OCI-LY1 (cell line): ENCODE data around the gene PDGFA.

Experiments used
- H2AFZ ChIP-seq: fragments of 200-600 bp; sonication (generic), shearing (Covaris generic); 2 replicates; pipeline ENCODE4 v1.6.0; 2014; ENCODE audit warnings: antibody characterized with exemption, mild to moderate bottlenecking, low read length
- H3F3A ChIP-seq: fragments of 200-600 bp; sonication (generic), shearing (Covaris generic); 2 replicates; pipeline ENCODE4 v1.6.0; 2014; ENCODE audit warnings: mild to moderate bottlenecking, antibody characterized with exemption, low read length, moderate library complexity; ENCODE audit not compliant: insufficient read depth
- H3K27ac ChIP-seq: fragments of 200-600 bp; sonication (generic); 2 replicates; pipeline ENCODE4 v1.5.1; 2014; ENCODE audit warnings: low read length, mixed run types, mild to moderate bottlenecking, low read depth; ENCODE audit not compliant: poor library complexity, severe bottlenecking
- H3K27me3 ChIP-seq: fragments of 200-600 bp; sonication (generic); 2 replicates; pipeline ENCODE4 v1.6.0; 2014; ENCODE audit warnings: antibody characterized with exemption, mild to moderate bottlenecking, low read length, moderate library complexity; ENCODE audit not compliant: insufficient read depth
- H3K36me3 ChIP-seq: fragments of 200-600 bp; sonication (generic); 2 replicates; pipeline ENCODE4 v1.6.1; 2014; ENCODE audit warnings: mild to moderate bottlenecking, antibody characterized with exemption, low read length, moderate library complexity, mixed read lengths; ENCODE audit not compliant: insufficient read depth
- H3K4me1 ChIP-seq: fragments of 200-600 bp; sonication (generic); 2 replicates; pipeline ENCODE4 v1.5.1; 2014; ENCODE audit warnings: mild to moderate bottlenecking, low read length, moderate library complexity; ENCODE audit not compliant: insufficient read depth, severe bottlenecking
- H3K4me2 ChIP-seq: fragments of 200-600 bp; sonication (generic), shearing (Covaris generic); 2 replicates; pipeline ENCODE4 v1.6.1; 2014; ENCODE audit warnings: low read length
- H3K4me3 ChIP-seq: fragments of 200-600 bp; sonication (generic); 2 replicates; pipeline ENCODE4 v1.5.1; 2014; ENCODE audit warnings: low read length, low read depth, mild to moderate bottlenecking, mixed read lengths; ENCODE audit not compliant: poor library complexity, severe bottlenecking
- H3K79me2 ChIP-seq: fragments of 200-600 bp; shearing (Covaris generic); 2 replicates; pipeline ENCODE4 v1.6.1; 2016; ENCODE audit warnings: mixed run types, low read length, mixed read lengths; ENCODE audit not compliant: insufficient read depth
- H3K9ac ChIP-seq: fragments of 200-600 bp; sonication (generic), shearing (Covaris generic); 2 replicates; pipeline ENCODE4 v1.6.1; 2014; ENCODE audit warnings: mild to moderate bottlenecking, low read length, mixed read lengths
- H3K9me2 ChIP-seq: fragments of 200-600 bp; sonication (generic), shearing (Covaris generic); 2 replicates; pipeline ENCODE4 v1.6.1; 2014; ENCODE audit warnings: low read depth, mild to moderate bottlenecking, low read length, mixed read lengths
- H3K9me3 ChIP-seq: fragments of 200-600 bp; shearing (Covaris generic); 2 replicates; pipeline ENCODE4 v1.6.1; 2014; ENCODE audit warnings: low read length, mixed read lengths
- H4K20me1 ChIP-seq: fragments of 200-600 bp; sonication (generic), shearing (Covaris generic); 2 replicates; pipeline ENCODE4 v1.6.0; 2016; ENCODE audit warnings: mild to moderate bottlenecking, low read length; ENCODE audit not compliant: insufficient read depth
- EZH2 ChIP-seq: fragments of 200-600 bp; sonication (generic), shearing (Covaris generic); IDR thresholded peaks from 2 replicates; pipeline ENCODE4 v1.8.0; 2017; ENCODE audit warnings: borderline replicate concordance, mixed run types, mild to moderate bottlenecking, antibody characterized with exemption, low read length, moderate library complexity, mixed read lengths
- TF ChIP-seq, protein P1 (sequence below): fragments of 200-600 bp; sonication (generic), shearing (Covaris generic); IDR thresholded peaks from 2 replicates; pipeline ENCODE4 v1.5.1; 2017; ENCODE audit warnings: mild to moderate bottlenecking, antibody characterized with exemption, low read length, moderate library complexity, mixed read lengths

The PDGFA gene

DNA sequence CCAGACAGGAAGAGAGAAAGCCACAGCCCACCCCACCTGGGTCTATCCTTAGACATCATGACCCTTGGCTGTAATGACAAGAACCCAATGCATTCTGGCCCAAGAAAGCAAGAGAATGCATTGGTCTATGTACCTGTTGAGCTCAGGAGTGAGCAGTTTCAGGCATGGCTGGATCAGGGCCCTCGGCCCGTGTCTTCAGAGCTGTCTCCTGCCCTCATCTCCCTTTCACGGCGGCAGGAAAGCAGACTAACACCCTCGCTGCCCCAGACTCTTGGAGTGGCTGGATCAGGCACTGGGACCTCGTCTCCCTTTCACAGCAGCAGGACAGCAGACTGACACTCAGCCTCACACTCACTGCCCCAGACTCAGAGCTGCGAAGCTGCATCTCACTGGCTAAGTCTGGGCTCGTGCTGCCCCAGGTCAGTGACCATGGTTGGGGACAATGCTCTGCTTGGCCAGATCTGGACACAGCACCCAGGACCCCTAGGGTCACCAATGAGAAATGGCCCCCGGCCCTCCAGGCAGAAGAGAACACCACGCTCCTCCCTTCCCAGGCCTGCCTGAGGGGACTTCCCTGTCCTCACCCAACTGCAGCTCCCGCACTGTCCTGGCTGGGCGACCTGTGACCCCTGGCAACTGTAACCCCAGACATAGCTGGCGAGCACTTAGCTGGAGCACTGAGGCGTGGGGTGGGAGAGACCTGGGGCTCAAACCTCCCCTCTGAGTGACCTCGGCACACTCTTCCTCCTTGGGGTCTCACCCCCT is 12.9 kb upstream of the PDGFA start:
- no peak overlapping the region for H3K4me3 ChIP-seq
- H3K9me2 ChIP-seq = no peaks in the 10 kb centered on the region
- H3K27ac ChIP-seq = no peak overlapping the region
- H3K9me3 ChIP-seq = no peaks in the 10 kb centered on the region
- H3K4me1 ChIP-seq = no peaks in the 10 kb centered on the region
- H3K79me2 ChIP-seq = no peaks in the 10 kb centered on the region
- no peaks in the 10 kb centered on the region for H3F3A ChIP-seq
- H3K4me2 ChIP-seq = no peak overlapping the region
- no peak for TF ChIP-seq EZH2
- TF ChIP-seq, protein P1, sequence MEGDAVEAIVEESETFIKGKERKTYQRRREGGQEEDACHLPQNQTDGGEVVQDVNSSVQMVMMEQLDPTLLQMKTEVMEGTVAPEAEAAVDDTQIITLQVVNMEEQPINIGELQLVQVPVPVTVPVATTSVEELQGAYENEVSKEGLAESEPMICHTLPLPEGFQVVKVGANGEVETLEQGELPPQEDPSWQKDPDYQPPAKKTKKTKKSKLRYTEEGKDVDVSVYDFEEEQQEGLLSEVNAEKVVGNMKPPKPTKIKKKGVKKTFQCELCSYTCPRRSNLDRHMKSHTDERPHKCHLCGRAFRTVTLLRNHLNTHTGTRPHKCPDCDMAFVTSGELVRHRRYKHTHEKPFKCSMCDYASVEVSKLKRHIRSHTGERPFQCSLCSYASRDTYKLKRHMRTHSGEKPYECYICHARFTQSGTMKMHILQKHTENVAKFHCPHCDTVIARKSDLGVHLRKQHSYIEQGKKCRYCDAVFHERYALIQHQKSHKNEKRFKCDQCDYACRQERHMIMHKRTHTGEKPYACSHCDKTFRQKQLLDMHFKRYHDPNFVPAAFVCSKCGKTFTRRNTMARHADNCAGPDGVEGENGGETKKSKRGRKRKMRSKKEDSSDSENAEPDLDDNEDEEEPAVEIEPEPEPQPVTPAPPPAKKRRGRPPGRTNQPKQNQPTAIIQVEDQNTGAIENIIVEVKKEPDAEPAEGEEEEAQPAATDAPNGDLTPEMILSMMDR = no peak
- no peaks in the 10 kb centered on the region for H3K36me3 ChIP-seq
- H3K27me3 ChIP-seq = peaks cover 10% of the 10 kb centered on the region
- H4K20me1 ChIP-seq = no peaks in the 10 kb centered on the region
- H2AFZ ChIP-seq = no peak overlapping the region
- H3K9ac ChIP-seq = no peak overlapping the region

DNA sequence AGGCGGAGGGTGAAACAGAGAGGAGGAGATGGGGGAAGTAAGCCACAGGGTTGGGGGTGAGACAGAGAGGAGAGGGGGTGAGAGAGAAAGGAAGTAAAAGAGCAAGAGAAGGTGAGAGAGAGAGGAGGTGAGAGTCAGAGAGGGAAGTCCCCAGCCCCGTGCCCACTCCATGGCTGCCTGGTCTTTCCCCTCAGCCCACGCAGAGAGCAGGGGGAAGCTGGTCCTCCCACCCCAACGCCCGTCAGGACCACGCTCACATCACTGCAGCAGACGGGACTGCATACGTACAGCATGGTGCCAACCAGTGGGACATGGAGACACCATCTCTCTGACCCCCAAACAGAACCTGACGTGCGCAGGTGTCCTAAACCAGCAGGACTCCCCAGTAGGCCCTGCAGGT is 12.1 kb upstream of the PDGFA start:
- Histone ChIP-seq H3K79me2 (no peaks in the 10 kb centered on the region), H3F3A (no peaks in the 10 kb centered on the region), H4K20me1 (no peaks in the 10 kb centered on the region), H2AFZ (no peak overlapping the region), H3K9me2 (no peaks in the 10 kb centered on the region), H3K9me3 (no peaks in the 10 kb centered on the region), H3K4me2 (no peak overlapping the region), H3K4me3 (no peak overlapping the region), H3K4me1 (no peaks in the 10 kb centered on the region), H3K27me3 (peaks cover 10% of the 10 kb centered on the region), H3K27ac (no peak overlapping the region), H3K9ac (no peak overlapping the region), H3K36me3 (no peaks in the 10 kb centered on the region; the same call in 1 of the 2 replicates)
- no peak for TF ChIP-seq EZH2
- TF ChIP-seq, protein P1 = no peak

DNA sequence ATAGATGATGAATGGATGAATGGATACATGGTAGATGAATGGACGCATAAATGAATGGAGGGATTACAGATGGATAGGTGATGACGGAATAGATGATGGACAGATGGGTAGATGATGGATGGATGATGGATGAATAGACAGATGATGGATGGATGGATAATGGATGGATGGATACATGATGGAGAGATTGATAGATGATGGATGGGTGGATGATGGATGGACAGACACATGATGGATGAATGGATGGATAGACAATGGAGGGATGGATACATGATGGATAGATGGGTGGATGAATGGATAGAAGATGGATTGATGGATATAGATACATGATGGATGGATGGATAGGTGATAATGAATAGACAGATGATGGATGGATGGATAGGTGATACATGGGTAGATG is 8.8 kb upstream of the PDGFA start:
- Histone ChIP-seq H3K4me1 (no peaks in the 10 kb centered on the region), H3F3A (no peaks in the 10 kb centered on the region), H3K4me3 (no peak overlapping the region), H3K27me3 (peaks cover 10% of the 10 kb centered on the region; the same call in 1 of the 2 replicates), H3K36me3 (no peaks in the 10 kb centered on the region; the same call in 1 of the 2 replicates), H3K9ac (no peak overlapping the region), H3K9me2 (no peaks in the 10 kb centered on the region), H3K4me2 (no peak overlapping the region), H3K27ac (no peak overlapping the region), H2AFZ (no peak overlapping the region), H4K20me1 (no peaks in the 10 kb centered on the region), H3K79me2 (no peaks in the 10 kb centered on the region), H3K9me3 (no peaks in the 10 kb centered on the region)
- TF ChIP-seq, protein P1 = no peak
- TF ChIP-seq EZH2 = no peak
